Measurements from ENCODE around the gene SLC6A13. TPM values are rescaled to one million over a fixed set of nuclear protein-coding genes. Genes with fewer than 3 reads are reported as not detected.

Gene SLC6A13
- total and polyA plus RNA-seq, 7 donors: 0.07 to 1.6 (median 0.50) TPM; not detected in 1

GRCh38 chr12:180445-180844 lies 82.2 kb downstream of the SLC6A13 start:
- no peak for TF ChIP-seq CTCF (IDR thresholded peaks at IDR 0.05)
- intact Hi-C loops (cut with DNase I): no loop called here
- Histone ChIP-seq H3K4me3 (peak overlapping the region; percentile 47), H3K9me3 (no peaks in the 10 kb centered on the region), H3K27me3 (ENCODE audit: insufficient read depth in 3 of 3, low read length in 2 of 3) (peaks cover 0 to 26% (median 0%) of the 10 kb centered on the region in 3 donors), H3K4me1 (peaks cover 6% of the 10 kb centered on the region), H3K27ac (peak overlapping the region; percentile 42), H3K36me3 (ENCODE audit: insufficient read depth in 1 of 2, low read depth in 1 of 2) (no peaks in the 10 kb centered on the region)
- peak in 2 of 4 donors; percentile 32 to 46 for ATAC-seq
- DNase-seq: no peak
- 52 to 62% (median 53%) methylated on average over 8 of the region's 8 CpGs for WGBS, 3 donors

DNA sequence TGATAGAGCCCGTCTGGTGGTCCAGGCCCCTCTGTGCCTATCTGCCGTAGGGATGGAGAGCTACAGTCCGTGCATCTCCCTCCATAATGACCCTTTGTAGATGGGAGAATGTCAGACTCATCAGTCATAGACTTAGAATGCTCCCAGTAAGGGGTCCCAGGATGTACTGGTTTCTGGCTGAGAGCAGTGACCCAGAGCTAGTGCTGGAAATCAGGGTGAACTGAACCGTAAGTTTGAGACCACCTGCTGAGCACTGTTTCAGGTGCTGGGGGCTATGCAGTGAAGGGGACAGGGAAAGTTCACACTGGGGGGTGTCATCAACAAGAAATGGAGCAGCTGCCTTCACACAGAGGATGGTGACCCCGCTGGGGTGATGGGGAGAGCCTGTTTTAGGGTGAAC lies 82.8 kb downstream of the SLC6A13 start:
- no peak for DNase-seq
- Histone ChIP-seq H3K4me1 (peaks cover 9% of the 10 kb centered on the region), H3K4me3 (no peak overlapping the region)

GRCh38 chr12:179131-179884 lies 83.3 kb downstream of the SLC6A13 start:
- no peak overlapping the region for H3K4me3 ChIP-seq
- peak in 1 of 4 donors; percentile 38 for ATAC-seq
- no peaks in the 10 kb centered on the region for H3K9me3 ChIP-seq
- no peaks in the 10 kb centered on the region for H3K36me3 ChIP-seq (ENCODE audit: insufficient read depth in 1 of 2, low read depth in 1 of 2)
- DNase-seq: no peak
- intact Hi-C loops (cut with DNase I): no loop called here
- peak overlapping the region; percentile 16 for H3K27ac ChIP-seq
- WGBS, 3 donors: 53 to 57% (median 53%) methylated on average over 11 of the region's 11 CpGs
- TF ChIP-seq CTCF (IDR thresholded peaks at IDR 0.05): no peak
- H3K27me3 ChIP-seq (ENCODE audit: insufficient read depth in 3 of 3, low read length in 2 of 3): peaks cover 0 to 26% (median 0%) of the 10 kb centered on the region in 3 donors
- peaks cover 9% of the 10 kb centered on the region for H3K4me1 ChIP-seq

More for the DNA sequence above, 82.8 kb downstream of the SLC6A13 start:
- intact Hi-C loops (cut with DNase I): no loop called here
- ATAC-seq: no peak
- Histone ChIP-seq H3K9me3 (no peaks in the 10 kb centered on the region), H3K27ac (peak overlapping the region; percentile 42), H3K27me3 (ENCODE audit: insufficient read depth in 3 of 3, low read length in 2 of 3) (peaks cover 0 to 26% (median 0%) of the 10 kb centered on the region in 3 donors), H3K36me3 (ENCODE audit: insufficient read depth in 1 of 2, low read depth in 1 of 2) (no peaks in the 10 kb centered on the region)
- no peak for TF ChIP-seq CTCF (IDR thresholded peaks at IDR 0.05)
- 69 to 82% (median 71%) methylated on average over 5 of the region's 5 CpGs for WGBS, 3 donors

DNA sequence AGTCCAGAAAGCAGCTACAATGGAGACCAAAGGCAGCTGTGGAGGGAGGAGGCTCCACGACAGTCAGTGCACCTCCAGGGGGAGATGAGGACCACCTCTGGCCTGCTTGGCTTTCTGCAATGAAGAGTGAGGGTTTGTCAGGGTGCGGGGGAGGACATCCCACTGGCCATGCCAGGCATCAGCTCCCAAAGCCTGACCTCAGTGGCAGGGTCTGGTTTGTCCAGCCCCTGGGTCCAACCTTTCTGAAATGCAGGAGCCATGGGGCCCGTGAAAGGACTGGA lies 83.9 kb downstream of the SLC6A13 start:
- H3K27ac ChIP-seq: peak overlapping the region; percentile 16
- DNase-seq: no peak
- WGBS, 3 donors: 57 to 59% (median 58%) methylated on average over 3 of the region's 3 CpGs
- peaks cover 0 to 26% (median 2%) of the 10 kb centered on the region in 3 donors for H3K27me3 ChIP-seq (ENCODE audit: insufficient read depth in 3 of 3, low read length in 2 of 3)
- intact Hi-C loops (cut with DNase I): no loop called here
- no peak for TF ChIP-seq CTCF (IDR thresholded peaks at IDR 0.05)
- no peak for ATAC-seq
- H3K36me3 ChIP-seq (ENCODE audit: insufficient read depth in 1 of 2, low read depth in 1 of 2): no peaks in the 10 kb centered on the region
- peaks cover 9% of the 10 kb centered on the region for H3K4me1 ChIP-seq
- H3K9me3 ChIP-seq: no peaks in the 10 kb centered on the region
- no peak overlapping the region for H3K4me3 ChIP-seq
